Mammary epithelial cell (primary cell): Measurements from ENCODE around the gene AKIP1.

ENCODE experiments used
- EZH2 ChIP-seq: IDR thresholded peaks from 2 replicates; pipeline ENCODE4 v1.6.1; 2012; ENCODE audit warnings: low read length, inconsistent platforms, borderline replicate concordance
- TF ChIP-seq, protein P1 (sequence below), 2 donors: IDR thresholded peaks in 1 of 2; conservative IDR thresholded peaks in 1 of 2; 2 replicates each; pipeline ENCODE4 v1.5.1; 2011 to 2012; ENCODE audit warnings: inconsistent platforms in 2 of 2, low read length in 2 of 2, mild to moderate bottlenecking in 2 of 2, control low read depth in 1 of 2, low read depth in 1 of 2; ENCODE audit not compliant: insufficient read depth in 1 of 2; ENCODE audit errors: extremely low read depth in 1 of 2

DNA sequence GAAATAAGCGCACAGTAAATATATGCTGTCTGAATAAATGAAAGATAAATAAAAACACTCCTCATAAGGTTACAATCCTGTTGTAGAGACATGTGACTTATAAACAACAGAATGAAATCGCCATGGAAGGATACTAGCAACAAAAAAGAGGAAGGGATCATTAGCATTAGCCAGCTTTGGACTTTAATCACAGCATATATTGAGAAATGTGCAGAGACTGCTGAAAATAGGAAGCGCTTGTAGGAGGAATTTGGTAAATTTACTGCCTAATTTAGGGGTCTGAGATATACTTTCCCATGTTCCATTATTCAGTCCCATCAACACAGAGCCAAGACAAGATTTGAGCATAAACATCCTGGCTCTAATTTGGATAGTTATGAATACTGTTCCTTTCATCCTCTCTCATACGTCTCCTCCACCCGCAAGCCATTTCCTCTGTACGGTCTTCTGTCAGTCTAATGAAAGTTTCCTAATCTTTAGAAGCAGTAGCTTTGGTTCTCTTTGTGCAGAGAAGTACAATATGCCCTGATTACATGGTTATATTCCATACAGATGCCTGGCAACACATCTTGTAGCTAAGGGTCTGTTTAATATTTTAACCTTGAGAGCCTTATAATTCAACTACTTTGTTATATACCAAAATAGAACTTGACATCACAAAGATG, 37.1 kb upstream of the AKIP1 start:
- TF ChIP-seq EZH2 = no peak
- TF ChIP-seq, protein P1, sequence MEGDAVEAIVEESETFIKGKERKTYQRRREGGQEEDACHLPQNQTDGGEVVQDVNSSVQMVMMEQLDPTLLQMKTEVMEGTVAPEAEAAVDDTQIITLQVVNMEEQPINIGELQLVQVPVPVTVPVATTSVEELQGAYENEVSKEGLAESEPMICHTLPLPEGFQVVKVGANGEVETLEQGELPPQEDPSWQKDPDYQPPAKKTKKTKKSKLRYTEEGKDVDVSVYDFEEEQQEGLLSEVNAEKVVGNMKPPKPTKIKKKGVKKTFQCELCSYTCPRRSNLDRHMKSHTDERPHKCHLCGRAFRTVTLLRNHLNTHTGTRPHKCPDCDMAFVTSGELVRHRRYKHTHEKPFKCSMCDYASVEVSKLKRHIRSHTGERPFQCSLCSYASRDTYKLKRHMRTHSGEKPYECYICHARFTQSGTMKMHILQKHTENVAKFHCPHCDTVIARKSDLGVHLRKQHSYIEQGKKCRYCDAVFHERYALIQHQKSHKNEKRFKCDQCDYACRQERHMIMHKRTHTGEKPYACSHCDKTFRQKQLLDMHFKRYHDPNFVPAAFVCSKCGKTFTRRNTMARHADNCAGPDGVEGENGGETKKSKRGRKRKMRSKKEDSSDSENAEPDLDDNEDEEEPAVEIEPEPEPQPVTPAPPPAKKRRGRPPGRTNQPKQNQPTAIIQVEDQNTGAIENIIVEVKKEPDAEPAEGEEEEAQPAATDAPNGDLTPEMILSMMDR (conservative IDR thresholded peaks at IDR 0.05 in 1 of 2, IDR thresholded peaks at IDR 0.05 in 1 of 2; ENCODE audit: extremely low read depth in 1 of 2, insufficient read depth in 1 of 2, low read depth in 1 of 2, low read length in 2 of 2) = no peak
